ENCODE results near the gene ITGB6. TPM values are rescaled to one million over a fixed set of nuclear protein-coding genes. Genes with fewer than 3 reads are reported as not detected.

ITGB6 gene
- total and polyA plus RNA-seq, 2 experiments from 2014 or later, result 20.3 to 41.1 TPM

- no peak for DNase-seq (ENCODE audit: low spot score)
- Histone ChIP-seq H4K20me1 (ENCODE audit: insufficient read depth, poor library complexity, severe bottlenecking) (no peaks in the 10 kb centered on the region), H3K9me2 (replicated peaks; ENCODE audit: insufficient read depth) (no peaks in the 10 kb centered on the region), H3K4me2 (no peak overlapping the region), H3K36me3 (replicated peaks; ENCODE audit: insufficient read depth, low read depth) (no peaks in the 10 kb centered on the region), H2AFZ (no peak overlapping the region), H3K9me3 (ENCODE audit: low read depth) (no peaks in the 10 kb centered on the region), H3K27ac (no peak overlapping the region), H3K4me1 (ENCODE audit: insufficient read depth) (no peaks in the 10 kb centered on the region), H3K4me3 (no peak overlapping the region), H3K79me2 (no peaks in the 10 kb centered on the region), H3K27me3 (no peaks in the 10 kb centered on the region)
- 52% methylated on average over 2 of the region's 2 CpGs for WGBS (ENCODE audit: low lambda C conversion rate, missing lambda C conversion rate)
- TF ChIP-seq EZH2 (IDR thresholded peaks at IDR 0.05; ENCODE audit: borderline replicate concordance) (no peak), EZH2phosphoT487 (IDR thresholded peaks at IDR 0.05; ENCODE audit: low read depth, severe bottlenecking, unreplicated experiment) (no peak)
Measured at GRCh38 chr2:160108646-160109045, 91.4 kb downstream of the ITGB6 start.

- no peak overlapping the region for H2AFZ ChIP-seq
Measured at GRCh38 chr2:160105366-160105765, 94.7 kb downstream of the ITGB6 start.

GRCh38 chr2:160104115-160104514, 96.0 kb downstream of the ITGB6 start:
- TF ChIP-seq CTCF (IDR thresholded peaks at IDR 0.05; ENCODE audit: poor library complexity) (no peak), EZH2phosphoT487 (IDR thresholded peaks at IDR 0.05; ENCODE audit: low read depth, severe bottlenecking, unreplicated experiment) (no peak), EZH2 (IDR thresholded peaks at IDR 0.05; ENCODE audit: borderline replicate concordance) (no peak)
- DNase-seq (ENCODE audit: low spot score), result no peak
- H3K9me3 ChIP-seq (ENCODE audit: low read depth), result no peaks in the 10 kb centered on the region
- H3K27ac ChIP-seq, result no peak overlapping the region
- 52% methylated on average over 2 of the region's 2 CpGs for WGBS (ENCODE audit: low lambda C conversion rate, missing lambda C conversion rate)
- H3K79me2 ChIP-seq, result no peaks in the 10 kb centered on the region
- no peak overlapping the region for H2AFZ ChIP-seq
- H3K36me3 ChIP-seq (replicated peaks; ENCODE audit: insufficient read depth, low read depth), result no peaks in the 10 kb centered on the region
- no peaks in the 10 kb centered on the region for H3K4me1 ChIP-seq (ENCODE audit: insufficient read depth)
- H3K4me2 ChIP-seq, result no peak overlapping the region
- no peaks in the 10 kb centered on the region for H3K27me3 ChIP-seq
- H4K20me1 ChIP-seq (ENCODE audit: insufficient read depth, poor library complexity, severe bottlenecking), result no peaks in the 10 kb centered on the region
- no peaks in the 10 kb centered on the region for H3K9me2 ChIP-seq (replicated peaks; ENCODE audit: insufficient read depth)
- no peak overlapping the region for H3K4me3 ChIP-seq

More at GRCh38 chr2:160105366-160105765, 94.7 kb downstream of the ITGB6 start:
- Histone ChIP-seq H3K9me3 (ENCODE audit: low read depth) (no peaks in the 10 kb centered on the region), H3K4me1 (ENCODE audit: insufficient read depth) (no peaks in the 10 kb centered on the region), H3K27me3 (no peaks in the 10 kb centered on the region), H3K36me3 (replicated peaks; ENCODE audit: insufficient read depth, low read depth) (no peaks in the 10 kb centered on the region), H3K27ac (no peak overlapping the region), H3K4me2 (no peak overlapping the region), H3K9me2 (replicated peaks; ENCODE audit: insufficient read depth) (no peaks in the 10 kb centered on the region), H3K4me3 (no peak overlapping the region), H3K79me2 (no peaks in the 10 kb centered on the region), H4K20me1 (ENCODE audit: insufficient read depth, poor library complexity, severe bottlenecking) (no peaks in the 10 kb centered on the region)
- WGBS (ENCODE audit: low lambda C conversion rate, missing lambda C conversion rate), result 88% methylated on average over 1 of the region's 1 CpG
- no peak for DNase-seq (ENCODE audit: low spot score)
- no peak for TF ChIP-seq EZH2phosphoT487 (IDR thresholded peaks at IDR 0.05; ENCODE audit: low read depth, severe bottlenecking, unreplicated experiment)
- no peak for TF ChIP-seq CTCF (IDR thresholded peaks at IDR 0.05; ENCODE audit: poor library complexity)
- TF ChIP-seq EZH2 (IDR thresholded peaks at IDR 0.05; ENCODE audit: borderline replicate concordance), result no peak

GRCh38 chr2:160097326-160097725, 102.7 kb downstream of the ITGB6 start:
- Histone ChIP-seq H2AFZ (no peak overlapping the region), H4K20me1 (ENCODE audit: insufficient read depth, poor library complexity, severe bottlenecking) (no peaks in the 10 kb centered on the region), H3K4me2 (no peak overlapping the region), H3K4me1 (ENCODE audit: insufficient read depth) (no peaks in the 10 kb centered on the region), H3K79me2 (no peaks in the 10 kb centered on the region), H3K36me3 (replicated peaks; ENCODE audit: insufficient read depth, low read depth) (no peaks in the 10 kb centered on the region), H3K4me3 (no peak overlapping the region), H3K27me3 (no peaks in the 10 kb centered on the region), H3K27ac (no peak overlapping the region), H3K9me2 (replicated peaks; ENCODE audit: insufficient read depth) (no peaks in the 10 kb centered on the region), H3K9me3 (ENCODE audit: low read depth) (peaks cover 5% of the 10 kb centered on the region)
- DNase-seq (ENCODE audit: low spot score), result no peak
- TF ChIP-seq EZH2 (IDR thresholded peaks at IDR 0.05; ENCODE audit: borderline replicate concordance) (no peak), CTCF (IDR thresholded peaks at IDR 0.05; ENCODE audit: poor library complexity) (no peak), EZH2phosphoT487 (IDR thresholded peaks at IDR 0.05; ENCODE audit: low read depth, severe bottlenecking, unreplicated experiment) (no peak)
- 95% methylated on average over 1 of the region's 1 CpG for WGBS (ENCODE audit: low lambda C conversion rate, missing lambda C conversion rate)
